ENCODE measurements around the gene PRDM15.

PRDM15 gene

GRCh38 chr21:41913230-41913629 lies 34.1 kb upstream of the PRDM15 start:
- DNase-seq (ENCODE audit: low read depth in 1 of 2, low spot score in 1 of 2) = no peak

DNA sequence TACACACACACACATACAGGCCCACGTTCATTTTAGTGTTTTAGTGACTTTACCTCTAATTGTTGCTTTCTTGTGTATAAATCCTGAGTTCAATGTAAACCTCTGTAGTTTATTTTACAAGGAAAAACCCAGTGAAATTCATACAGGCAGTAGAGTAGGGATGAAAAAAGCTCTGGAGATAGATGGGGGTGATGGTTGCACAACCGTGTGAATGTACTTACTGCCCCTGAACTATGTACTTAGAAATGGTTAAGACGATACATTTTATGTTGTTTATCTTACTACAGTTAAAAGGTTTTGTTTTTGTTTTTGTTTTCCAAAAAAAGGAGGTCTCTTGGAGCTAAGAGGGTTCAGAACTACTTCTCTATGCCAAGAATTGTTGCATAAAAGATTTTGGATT lies 29.7 kb upstream of the PRDM15 start:
- DNase-seq (ENCODE audit: low read depth in 1 of 2, low spot score in 1 of 2) = no peak

DNA sequence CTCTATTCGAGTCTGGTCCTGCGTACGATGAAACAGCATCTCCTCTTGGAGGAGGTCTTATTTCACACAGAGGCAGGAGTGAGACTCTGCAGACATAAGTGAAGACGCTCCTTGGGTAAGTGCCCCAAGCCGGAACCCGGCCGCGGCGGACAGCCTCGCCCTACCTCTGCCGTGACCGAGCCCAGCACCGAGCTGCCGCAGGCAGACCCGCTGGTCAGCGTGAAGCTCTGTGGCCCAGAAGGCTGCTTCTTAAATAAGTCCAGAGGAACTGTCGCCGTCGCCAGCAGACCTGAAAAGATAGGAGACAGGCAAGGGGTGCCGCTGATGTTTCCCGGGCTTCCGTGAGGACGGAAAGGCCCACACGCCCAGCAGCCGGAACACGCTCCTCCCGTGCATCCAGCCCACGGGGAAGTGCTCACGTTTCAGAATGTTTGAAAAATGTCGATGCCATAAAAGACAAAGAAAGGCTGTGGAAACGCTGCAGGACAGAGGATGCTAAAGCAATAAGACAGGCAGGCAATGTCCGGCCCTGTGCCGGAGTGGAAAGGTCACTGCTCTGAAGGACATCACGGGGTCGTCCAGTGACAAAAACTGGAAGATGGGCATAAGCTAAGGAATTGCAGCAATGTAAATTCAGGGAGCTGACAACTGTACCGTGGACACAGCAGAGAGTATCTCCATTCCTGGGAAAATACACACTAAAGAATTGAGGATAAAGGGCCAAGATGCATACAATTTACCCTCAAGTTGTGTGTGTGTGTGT lies 28.5 kb upstream of the PRDM15 start:
- no peak for DNase-seq (ENCODE audit: low read depth in 1 of 2, low spot score in 1 of 2)

DNA sequence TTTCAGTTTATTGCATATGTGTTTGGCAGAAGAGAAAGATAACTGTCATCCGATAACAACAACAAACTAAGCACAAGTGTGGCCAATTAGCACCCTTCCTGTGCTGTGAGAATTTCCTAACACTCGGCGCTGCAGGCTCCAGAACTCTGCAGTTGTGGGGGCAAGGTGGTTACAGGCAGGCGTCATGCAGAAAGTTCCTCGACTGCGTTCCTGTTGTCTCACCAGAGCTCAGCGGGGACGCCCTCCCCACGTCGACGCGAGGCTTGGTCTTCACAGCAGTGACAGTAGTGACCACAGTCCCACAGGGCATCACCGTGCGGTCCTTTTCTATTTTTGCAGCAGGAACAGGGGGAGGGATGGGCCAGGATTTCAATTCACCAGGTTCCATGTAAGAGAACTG lies 27.6 kb upstream of the PRDM15 start:
- no peak for DNase-seq (ENCODE audit: low read depth in 1 of 2, low spot score in 1 of 2)

DNA sequence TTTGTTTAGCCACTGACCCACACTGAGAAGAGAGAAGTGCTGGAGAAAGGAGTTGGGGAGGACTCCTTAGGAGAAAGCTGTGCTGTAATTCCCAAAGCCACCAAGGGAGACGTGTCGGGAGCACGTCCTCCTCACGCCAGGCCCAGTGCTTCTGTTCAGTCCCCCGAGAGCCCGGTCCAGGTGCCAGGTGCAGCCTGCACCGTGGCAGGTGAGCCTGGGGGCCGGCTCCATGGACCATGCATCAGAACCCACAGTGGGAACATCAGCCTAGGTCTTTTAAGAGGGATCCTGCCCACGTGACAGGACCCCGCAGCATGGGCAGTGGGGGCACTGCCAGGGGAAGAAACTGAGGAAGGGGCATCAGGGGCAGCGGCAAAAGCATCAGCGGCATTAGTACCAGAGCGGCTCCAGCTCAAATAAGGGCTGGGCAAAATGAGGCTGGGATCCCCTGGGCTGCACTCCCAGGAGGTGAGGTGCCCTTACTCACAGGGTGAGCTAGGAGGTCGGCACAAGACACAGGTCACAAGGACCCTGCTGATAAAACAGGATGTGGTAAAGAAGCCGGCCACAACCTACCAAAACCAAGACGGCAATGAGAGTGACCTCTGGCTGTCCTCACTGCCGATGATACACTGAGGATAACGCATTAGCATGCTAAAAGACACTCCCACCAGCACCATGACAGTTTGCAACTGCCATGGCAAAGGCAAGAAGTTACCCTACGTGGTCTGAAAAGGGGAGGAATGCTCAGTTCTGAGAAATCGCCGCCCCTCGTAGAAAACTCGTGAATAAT lies 24.6 kb upstream of the PRDM15 start:
- DNase-seq (ENCODE audit: low read depth in 1 of 2, low spot score in 1 of 2) = no peak

DNA sequence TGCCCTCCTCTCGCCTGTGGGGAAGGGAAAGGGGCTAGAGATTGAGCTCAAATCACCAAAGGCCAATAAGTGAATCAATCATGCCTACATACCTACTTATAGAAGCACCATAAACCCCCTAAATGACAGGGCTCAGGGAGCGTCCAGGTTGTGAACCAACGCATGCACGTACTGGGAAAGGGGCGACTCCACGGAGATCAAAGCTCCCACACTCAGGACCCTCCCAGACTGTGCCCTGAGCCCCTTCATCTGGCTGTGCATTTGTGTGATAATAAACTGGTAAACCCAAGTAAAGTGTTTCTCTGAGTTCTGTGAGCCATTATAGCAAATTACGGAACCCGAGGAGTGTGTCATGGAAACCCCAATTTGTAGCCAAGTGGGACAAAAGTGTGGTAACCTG lies 23.8 kb upstream of the PRDM15 start:
- no peak for DNase-seq (ENCODE audit: low read depth in 1 of 2, low spot score in 1 of 2)

- no peak for DNase-seq (ENCODE audit: low read depth in 1 of 2, low spot score in 1 of 2)
Measured at GRCh38 chr21:41901782-41902181, 22.6 kb upstream of the PRDM15 start.

DNA sequence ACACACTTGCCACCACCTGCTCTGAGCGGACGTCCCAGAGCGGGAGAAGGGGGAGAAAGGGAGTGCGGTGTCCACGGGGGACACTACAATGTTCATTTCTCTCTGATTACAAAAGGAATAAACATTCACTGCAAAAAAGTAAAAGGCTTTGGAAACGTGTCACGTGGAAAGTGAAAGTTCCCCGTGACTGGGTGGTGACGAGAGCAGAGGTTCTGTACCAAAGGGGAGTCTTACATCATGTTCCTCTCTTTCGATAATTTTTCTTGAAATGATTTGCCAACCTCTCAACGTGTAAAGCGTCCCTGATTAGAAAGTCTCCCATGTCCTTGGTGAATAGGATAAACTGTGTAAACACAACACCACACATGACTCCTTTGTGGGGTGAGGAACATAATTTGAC lies 22.0 kb upstream of the PRDM15 start:
- DNase-seq (ENCODE audit: low read depth in 1 of 2, low spot score in 1 of 2) = no peak

- DNase-seq (ENCODE audit: low read depth in 1 of 2, low spot score in 1 of 2) = no peak
Measured at GRCh38 chr21:41900401-41900800, 21.3 kb upstream of the PRDM15 start.

GRCh38 chr21:41899426-41900202 lies 20.5 kb upstream of the PRDM15 start:
- DNase-seq (ENCODE audit: low read depth in 1 of 2, low spot score in 1 of 2) = peak in 1 of 2 donors; percentile 30

- DNase-seq (ENCODE audit: low read depth in 1 of 2, low spot score in 1 of 2) = no peak
Measured at GRCh38 chr21:41898998-41899397, 19.9 kb upstream of the PRDM15 start.

DNA sequence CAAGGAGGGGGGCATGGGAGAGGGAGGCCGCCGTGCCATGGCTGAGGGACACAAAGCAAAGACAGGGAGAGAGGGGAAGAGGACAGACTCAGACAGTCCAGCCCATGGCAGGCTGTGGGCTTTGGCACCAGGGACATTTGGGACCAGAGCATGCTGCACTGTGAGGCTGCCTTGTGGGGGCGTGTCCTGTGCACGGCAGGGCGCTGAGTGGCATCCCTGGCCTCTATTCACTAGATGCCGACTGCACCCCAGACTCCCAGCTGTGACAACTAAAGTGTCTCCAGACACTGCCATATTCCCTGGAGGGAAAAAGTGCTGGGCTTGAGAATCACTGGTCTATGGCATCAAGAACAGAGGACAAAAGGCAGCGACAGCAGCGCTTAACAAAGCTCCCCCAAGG lies 18.6 kb upstream of the PRDM15 start:
- no peak for DNase-seq (ENCODE audit: low read depth in 1 of 2, low spot score in 1 of 2)

GRCh38 chr21:41897047-41897669 lies 18.0 kb upstream of the PRDM15 start:
- DNase-seq (ENCODE audit: low read depth in 1 of 2, low spot score in 1 of 2) = no peak

- peak in 1 of 2 donors; percentile 45 for DNase-seq (ENCODE audit: low read depth in 1 of 2, low spot score in 1 of 2)
Measured at GRCh38 chr21:41895643-41896493, 16.7 kb upstream of the PRDM15 start.

DNA sequence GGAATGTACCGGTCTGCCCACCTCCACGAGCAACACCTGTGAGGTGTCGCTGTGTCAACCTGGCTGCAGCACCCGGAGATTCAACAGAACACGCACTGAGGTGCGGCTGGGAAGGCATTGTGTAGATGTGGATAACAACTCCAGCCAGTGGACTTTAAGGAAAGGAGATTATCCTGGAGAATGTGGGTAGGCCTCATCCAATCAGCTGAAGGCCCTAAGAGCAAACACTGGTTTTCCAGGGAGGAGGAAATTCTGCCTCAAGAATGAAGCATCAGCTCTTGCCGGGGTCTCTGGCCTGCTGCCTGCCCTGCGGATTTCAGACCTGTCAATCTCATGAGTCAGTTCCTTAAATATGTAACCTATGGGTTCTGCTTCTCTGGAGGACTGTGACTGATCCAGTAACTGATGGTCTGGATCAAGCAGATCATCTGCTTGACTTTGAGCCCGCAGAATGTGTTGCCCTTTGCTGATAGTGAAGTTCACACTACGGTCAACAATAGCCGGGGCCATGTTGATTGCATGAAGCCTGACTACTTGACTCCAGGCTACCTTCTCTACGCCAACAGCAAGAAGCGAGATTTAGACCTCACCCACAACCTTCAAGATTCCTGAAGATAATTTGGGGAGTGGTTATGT lies 15.9 kb upstream of the PRDM15 start:
- no peak for DNase-seq (ENCODE audit: low read depth in 1 of 2, low spot score in 1 of 2)

- no peak for DNase-seq (ENCODE audit: low read depth in 1 of 2, low spot score in 1 of 2)
Measured at GRCh38 chr21:41894511-41894910, 15.4 kb upstream of the PRDM15 start.

DNA sequence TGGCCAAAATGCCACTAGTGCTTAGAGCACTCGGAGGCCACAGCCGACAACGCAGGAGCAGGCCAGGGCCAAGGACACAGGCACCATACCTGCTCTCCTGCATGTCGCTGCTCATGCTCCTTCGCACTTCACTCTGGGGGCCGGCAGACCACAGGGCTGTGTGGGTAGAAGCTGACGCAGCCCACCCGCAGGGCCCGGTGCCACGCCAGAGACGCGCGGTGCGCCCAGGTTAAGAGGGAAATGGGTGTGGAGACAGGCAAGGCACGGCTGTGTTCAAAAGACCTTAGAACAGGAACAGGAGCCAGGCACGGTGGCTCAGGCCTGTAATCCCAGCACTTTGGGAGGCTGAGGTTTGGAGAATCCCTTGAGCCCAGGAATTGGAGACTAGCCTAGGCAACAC lies 13.6 kb upstream of the PRDM15 start:
- no peak for DNase-seq (ENCODE audit: low read depth in 1 of 2, low spot score in 1 of 2)

- DNase-seq (ENCODE audit: low read depth in 1 of 2, low spot score in 1 of 2) = no peak
Measured at GRCh38 chr21:41891132-41891531, 12.0 kb upstream of the PRDM15 start.

DNA sequence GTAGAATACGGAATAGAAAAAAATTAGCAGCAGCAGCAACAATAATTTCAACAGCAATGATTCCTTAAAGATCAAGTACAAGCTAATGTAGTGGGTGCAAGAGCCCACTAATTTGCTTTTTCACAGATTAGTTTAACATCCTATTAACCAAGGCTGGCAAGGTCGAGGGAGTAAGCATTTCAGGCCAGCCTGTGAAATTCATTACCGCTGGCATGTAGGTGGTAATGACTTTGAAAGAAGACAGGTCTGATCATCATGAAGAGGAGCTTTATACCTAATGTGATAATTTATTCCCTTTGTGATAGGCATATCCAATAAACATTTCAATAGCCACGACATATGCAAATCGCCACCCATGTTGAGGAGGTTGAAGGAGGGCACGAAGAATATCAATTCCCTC lies 11.2 kb upstream of the PRDM15 start:
- no peak for DNase-seq (ENCODE audit: low read depth in 1 of 2, low spot score in 1 of 2)

DNA sequence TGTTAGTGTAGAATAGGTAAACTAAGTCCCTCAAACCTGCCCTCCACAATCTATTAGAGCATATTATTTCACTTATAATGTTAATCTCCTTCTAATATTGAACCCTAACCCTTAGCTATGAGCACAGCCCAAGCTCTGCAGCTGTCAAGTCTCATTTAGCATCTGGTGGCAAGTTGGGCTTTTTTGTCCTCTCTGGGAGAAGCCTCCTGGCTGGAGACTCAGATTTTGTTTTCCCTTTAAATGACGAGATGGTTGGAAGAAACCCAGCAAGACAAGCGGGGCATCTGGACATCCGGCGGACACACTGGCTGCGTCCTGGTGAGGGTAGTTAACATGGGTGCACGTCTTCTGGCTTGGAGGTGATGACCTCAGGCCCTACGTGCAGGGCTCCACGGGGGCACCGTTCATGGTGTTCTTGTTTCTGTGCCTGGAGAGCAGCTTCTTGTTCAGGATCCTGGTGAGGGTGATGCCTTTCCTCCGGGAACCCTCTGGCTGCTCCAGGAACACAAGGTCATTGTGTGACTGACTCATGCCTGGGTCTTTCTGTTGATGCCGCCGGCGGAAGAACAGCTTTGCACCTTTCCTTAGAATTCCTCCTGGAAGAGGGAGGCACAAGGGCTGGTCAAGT lies 9.7 kb upstream of the PRDM15 start:
- no peak for DNase-seq (ENCODE audit: low read depth in 1 of 2, low spot score in 1 of 2)

Data from activated CD4-positive, alpha-beta T cell treated with anti-CD3 and anti-CD28 coated beads, Interleukin-2, amount 50 U/mL, for 24 hours (primary cell).